ENCODE measurements around the gene ACKR4.
"Not testable (repeated sequence)": the region's sequence is repeated elsewhere in the genome, so short reads cannot be mapped to it uniquely, and the experiment has no call there.

ACKR4 gene

GRCh38 chr3:132606085-132606484, 9.0 kb downstream of the ACKR4 start:
- peak; percentile 72 for DNase-seq (ENCODE audit: low read depth)
- no peak for TF ChIP-seq CTCF (conservative IDR thresholded peaks at IDR 0.05; ENCODE audit: low read length)

GRCh38 chr3:132606620-132607019, 9.6 kb downstream of the ACKR4 start:
- DNase-seq (ENCODE audit: low read depth); H3K4me3 ChIP-seq (ENCODE audit: low read length): not testable (repeated sequence)

More at GRCh38 chr3:132606085-132606484, 9.0 kb downstream of the ACKR4 start:
- no peak overlapping the region for H3K4me3 ChIP-seq (ENCODE audit: low read length)

- not testable (repeated sequence) for DNase-seq (ENCODE audit: low read depth); H3K4me3 ChIP-seq (ENCODE audit: low read length)
These were observed 18.2 kb downstream of the ACKR4 start for GRCh38 chr3:132615301-132615700.

GRCh38 chr3:132615881-132616280, 18.8 kb downstream of the ACKR4 start:
- no peak for TF ChIP-seq CTCF (conservative IDR thresholded peaks at IDR 0.05; ENCODE audit: low read length)
- H3K4me3 ChIP-seq (ENCODE audit: low read length), result no peak overlapping the region
- peak; percentile 53 for DNase-seq (ENCODE audit: low read depth)

- no peak for TF ChIP-seq CTCF (conservative IDR thresholded peaks at IDR 0.05; ENCODE audit: low read length)
- DNase-seq (ENCODE audit: low read depth), result no peak
- H3K4me3 ChIP-seq (ENCODE audit: low read length), result no peak overlapping the region
These were observed 19.7 kb downstream of the ACKR4 start for GRCh38 chr3:132616780-132617179.

- no peak for DNase-seq (ENCODE audit: low read depth)
- no peak overlapping the region for H3K4me3 ChIP-seq (ENCODE audit: low read length)
- TF ChIP-seq CTCF (conservative IDR thresholded peaks at IDR 0.05; ENCODE audit: low read length), result no peak
These were observed 25.1 kb downstream of the ACKR4 start for GRCh38 chr3:132622148-132622547.

- TF ChIP-seq CTCF (conservative IDR thresholded peaks at IDR 0.05; ENCODE audit: low read length), result no peak
- DNase-seq (ENCODE audit: low read depth), result no peak
- H3K4me3 ChIP-seq (ENCODE audit: low read length), result no peak overlapping the region
These were observed 25.7 kb downstream of the ACKR4 start for GRCh38 chr3:132622761-132623160.

GRCh38 chr3:132623646-132624045, 26.6 kb downstream of the ACKR4 start:
- no peak for TF ChIP-seq CTCF (conservative IDR thresholded peaks at IDR 0.05; ENCODE audit: low read length)
- DNase-seq (ENCODE audit: low read depth), result no peak
- no peak overlapping the region for H3K4me3 ChIP-seq (ENCODE audit: low read length)

Measured in AG10803 (cell line).